GM12865 (cell line): Measurements from ENCODE around the gene CFAP74.

ENCODE experiments used
- DNase-seq: peaks from one replicate; pipeline ENCODE4 v3.0.0; 2010; ENCODE audit warnings: low read depth
- H3K4me3 ChIP-seq: 2 replicates; pipeline ENCODE4 v1.5.1; 2011; ENCODE audit warnings: mild to moderate bottlenecking, low read depth, low read length, control low read depth
- CTCF ChIP-seq: IDR thresholded peaks from 2 replicates; pipeline ENCODE4 v1.5.1; 2011; ENCODE audit warnings: low read length, control low read depth, low read depth, inconsistent platforms; ENCODE audit not compliant: insufficient read depth; ENCODE audit errors: missing control alignments

CFAP74 gene

DNA sequence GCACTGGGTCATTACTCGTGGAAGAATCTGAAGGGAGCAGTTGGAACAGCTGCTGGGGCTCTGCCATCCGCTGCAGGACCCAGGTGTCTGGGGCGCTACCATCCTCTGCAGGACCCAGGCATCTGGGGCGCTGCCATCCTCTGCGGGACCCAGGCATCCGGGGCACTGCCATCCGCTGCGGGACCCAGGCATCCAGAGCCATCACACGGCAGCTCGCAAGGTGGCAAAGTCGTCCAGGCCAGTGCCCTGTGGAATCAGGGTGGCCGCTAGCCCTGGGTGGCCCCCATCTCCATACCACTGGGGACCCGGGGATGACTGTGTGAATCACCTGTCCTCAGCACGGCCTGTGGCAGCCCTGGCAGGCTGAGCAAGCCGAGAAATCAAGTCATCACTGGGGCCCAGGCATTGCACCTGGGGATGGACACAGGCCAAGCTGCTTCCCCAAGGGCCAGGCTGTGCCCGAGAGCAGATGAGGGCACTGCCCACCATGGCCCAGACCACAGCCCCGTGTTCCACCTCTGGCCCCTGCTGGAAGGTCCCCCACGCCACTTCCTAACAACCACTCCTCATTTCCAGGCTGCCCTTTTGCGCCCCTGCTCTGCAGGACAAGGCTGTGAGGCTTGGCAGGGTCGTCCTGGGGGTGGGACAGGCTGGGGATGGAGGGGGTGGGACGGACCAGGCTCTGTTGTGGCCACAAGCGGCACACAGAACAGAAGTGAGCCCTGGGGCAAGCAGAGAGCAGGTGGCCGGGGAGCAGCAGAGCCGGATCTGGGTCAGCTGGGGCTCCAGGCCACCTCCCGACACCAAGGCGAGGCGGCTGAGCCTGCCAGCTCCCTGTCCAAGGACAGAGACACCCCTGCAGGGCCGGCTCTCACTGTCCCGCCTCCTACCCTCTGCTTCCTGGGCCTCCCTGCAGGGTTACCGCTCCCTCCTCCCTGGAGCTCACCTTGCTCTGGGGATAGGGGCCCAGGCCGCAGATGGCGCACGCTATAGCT is 28.3 kb upstream of the CFAP74 start:
- no peak overlapping the region for H3K4me3 ChIP-seq
- no peak for TF ChIP-seq CTCF
- DNase-seq: no peak

- no peak overlapping the region for H3K4me3 ChIP-seq
- no peak for DNase-seq
- no peak for TF ChIP-seq CTCF
Observed at GRCh38 chr1:2030076-2030871, 26.7 kb upstream of the CFAP74 start.

DNA sequence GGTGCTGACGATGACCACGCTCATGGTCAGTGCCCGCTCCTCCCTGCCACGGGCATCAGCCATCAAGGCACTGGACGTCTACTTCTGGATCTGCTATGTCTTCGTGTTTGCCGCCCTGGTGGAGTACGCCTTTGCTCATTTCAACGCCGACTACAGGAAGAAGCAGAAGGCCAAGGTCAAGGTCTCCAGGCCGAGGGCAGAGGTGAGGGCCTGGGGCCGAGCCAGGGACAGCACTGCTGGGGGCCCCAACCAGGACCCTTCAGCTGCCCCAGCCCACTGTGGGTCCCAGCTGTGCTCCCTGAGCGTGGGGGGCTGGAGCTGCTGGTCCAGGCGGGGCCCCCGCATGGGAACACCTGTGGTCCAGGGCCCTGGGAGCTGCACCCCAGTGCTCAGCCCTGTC is 26.0 kb upstream of the CFAP74 start:
- DNase-seq: no peak
- no peak overlapping the region for H3K4me3 ChIP-seq
- no peak for TF ChIP-seq CTCF

DNA sequence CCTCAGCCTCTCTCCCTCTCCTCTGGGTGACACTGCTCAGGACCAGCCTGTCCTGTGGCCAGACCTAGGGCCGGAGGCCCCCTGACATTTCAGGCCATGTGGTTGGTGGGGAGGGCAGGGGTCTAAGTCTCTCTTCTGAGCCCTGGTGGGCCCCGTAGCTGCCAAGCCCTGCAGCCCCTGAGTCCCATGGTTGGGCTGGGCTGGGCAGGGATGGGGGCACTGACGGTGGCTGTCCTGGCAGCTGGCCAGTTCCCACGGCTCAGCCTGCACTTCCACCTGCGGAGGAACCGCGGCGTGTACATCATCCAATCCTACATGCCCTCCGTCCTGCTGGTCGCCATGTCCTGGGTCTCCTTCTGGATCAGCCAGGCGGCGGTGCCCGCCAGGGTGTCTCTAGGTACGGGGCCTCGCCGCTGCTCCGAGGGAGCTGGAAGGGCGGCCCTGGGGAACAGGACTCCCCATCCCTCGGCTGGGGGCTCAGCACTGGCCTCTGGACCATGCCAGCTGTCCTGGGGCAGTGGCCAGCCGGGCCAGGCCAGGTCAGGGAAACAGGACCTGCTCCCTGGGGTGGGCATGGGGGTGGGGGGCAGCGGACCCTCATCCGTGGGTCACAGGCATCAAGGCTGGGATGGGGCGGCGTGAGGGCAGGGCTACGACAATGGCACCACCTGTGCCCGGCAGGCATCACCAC is 25.4 kb upstream of the CFAP74 start:
- DNase-seq: no peak
- TF ChIP-seq CTCF: no peak

GRCh38 chr1:2027961-2028583 is 24.5 kb upstream of the CFAP74 start:
- no peak overlapping the region for H3K4me3 ChIP-seq
- DNase-seq: no peak
- TF ChIP-seq CTCF: no peak

More for the DNA sequence above, 25.4 kb upstream of the CFAP74 start:
- H3K4me3 ChIP-seq: no peak overlapping the region

DNA sequence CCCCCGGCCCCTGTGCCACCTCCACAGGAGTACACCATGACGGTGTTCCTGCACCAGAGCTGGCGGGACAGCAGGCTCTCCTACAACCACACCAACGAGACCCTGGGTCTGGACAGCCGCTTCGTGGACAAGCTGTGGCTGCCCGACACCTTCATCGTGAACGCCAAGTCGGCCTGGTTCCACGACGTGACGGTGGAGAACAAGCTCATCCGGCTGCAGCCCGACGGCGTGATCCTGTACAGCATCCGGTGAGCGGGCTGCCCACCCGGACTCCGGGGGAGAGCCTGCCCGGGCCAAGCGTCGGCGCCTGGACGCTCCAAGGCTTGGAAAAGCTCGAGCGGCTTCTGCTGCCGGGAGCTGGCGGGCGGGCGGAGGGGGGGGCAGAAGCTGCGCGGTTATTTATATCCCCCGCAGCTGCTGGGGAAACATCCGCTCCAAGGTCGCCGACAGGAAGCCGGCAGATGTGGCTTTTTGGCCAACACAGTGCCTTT is 21.9 kb upstream of the CFAP74 start:
- H3K4me3 ChIP-seq: no peak overlapping the region
- DNase-seq: no peak
- no peak for TF ChIP-seq CTCF
